Type B pancreatic cell (in vitro differentiated cells): ENCODE data around the gene MAU2. TPM values are rescaled to one million over a fixed set of nuclear protein-coding genes. Genes with fewer than 3 reads are reported as not detected.

Experiments used
- DNase-seq: peaks from one replicate; pipeline ENCODE4 v3.0.0; 2021; ENCODE audit warnings: mixed read lengths; ENCODE audit not compliant: unreplicated experiment; ENCODE audit errors: extremely low spot score
- H3K27ac Mint-ChIP-seq: 2 replicates; pipeline ENCODE4 v1.8.0; 2021; ENCODE audit warnings: mild to moderate bottlenecking, mixed read lengths
- H3K27me3 Mint-ChIP-seq: 2 replicates; pipeline ENCODE4 v1.8.0; 2021; ENCODE audit warnings: mixed read lengths
- H3K36me3 Mint-ChIP-seq: 2 replicates; pipeline ENCODE4 v1.8.0; 2021; ENCODE audit warnings: mixed read lengths
- H3K4me1 Mint-ChIP-seq: one replicate; pipeline ENCODE4 v1.8.0; 2021; ENCODE audit warnings: mixed read lengths; ENCODE audit not compliant: unreplicated experiment
- H3K4me3 Mint-ChIP-seq: 2 replicates; pipeline ENCODE4 v1.8.0; 2021; ENCODE audit warnings: mild to moderate bottlenecking, mixed read lengths
- H3K9me3 Mint-ChIP-seq: 2 replicates; pipeline ENCODE4 v1.8.0; 2021; ENCODE audit warnings: mixed read lengths
- total RNA-seq: library from RNA; stranded (reverse); gene quantifications from 2 replicates; pipeline ENCODE4 v1.2.1, GENCODE V29; 2021; ENCODE audit warnings: low replicate concordance
- TF ChIP-seq, protein P1 (sequence below): fragments of 200-600 bp; sonication (generic); conservative IDR thresholded peaks from 2 replicates; pipeline ENCODE4 v1.5.0; 2021; ENCODE audit warnings: antibody characterized with exemption, mild to moderate bottlenecking

Gene MAU2
- total RNA-seq, 1 donor from 2014 or later, result 83.3 TPM

DNA sequence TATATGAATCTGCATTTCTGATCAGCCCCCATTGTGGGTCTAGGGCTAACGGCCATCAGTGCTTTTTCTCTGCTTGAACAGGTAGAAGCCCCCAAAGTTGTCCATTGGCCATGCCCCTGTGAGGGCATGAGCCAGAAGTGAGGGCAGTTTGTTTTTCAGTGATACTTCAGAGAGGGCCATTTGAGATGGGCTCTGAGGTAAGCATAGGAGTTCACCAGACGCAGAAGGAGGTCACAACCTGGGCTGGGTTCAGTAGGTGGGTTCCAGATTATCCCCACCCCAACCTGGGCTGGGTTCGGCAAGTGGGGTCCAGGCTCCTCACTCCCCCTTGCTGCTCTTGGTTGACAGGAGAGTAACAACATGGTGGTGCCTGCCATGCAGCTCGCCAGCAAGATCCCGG, 33.4 kb downstream of the MAU2 start:
- no peak overlapping the region for H3K4me3 Mint-ChIP-seq
- H3K27ac Mint-ChIP-seq, result no peak overlapping the region
- no peaks in the 10 kb centered on the region for H3K27me3 Mint-ChIP-seq
- no peaks in the 10 kb centered on the region for H3K9me3 Mint-ChIP-seq
- TF ChIP-seq, protein P1, sequence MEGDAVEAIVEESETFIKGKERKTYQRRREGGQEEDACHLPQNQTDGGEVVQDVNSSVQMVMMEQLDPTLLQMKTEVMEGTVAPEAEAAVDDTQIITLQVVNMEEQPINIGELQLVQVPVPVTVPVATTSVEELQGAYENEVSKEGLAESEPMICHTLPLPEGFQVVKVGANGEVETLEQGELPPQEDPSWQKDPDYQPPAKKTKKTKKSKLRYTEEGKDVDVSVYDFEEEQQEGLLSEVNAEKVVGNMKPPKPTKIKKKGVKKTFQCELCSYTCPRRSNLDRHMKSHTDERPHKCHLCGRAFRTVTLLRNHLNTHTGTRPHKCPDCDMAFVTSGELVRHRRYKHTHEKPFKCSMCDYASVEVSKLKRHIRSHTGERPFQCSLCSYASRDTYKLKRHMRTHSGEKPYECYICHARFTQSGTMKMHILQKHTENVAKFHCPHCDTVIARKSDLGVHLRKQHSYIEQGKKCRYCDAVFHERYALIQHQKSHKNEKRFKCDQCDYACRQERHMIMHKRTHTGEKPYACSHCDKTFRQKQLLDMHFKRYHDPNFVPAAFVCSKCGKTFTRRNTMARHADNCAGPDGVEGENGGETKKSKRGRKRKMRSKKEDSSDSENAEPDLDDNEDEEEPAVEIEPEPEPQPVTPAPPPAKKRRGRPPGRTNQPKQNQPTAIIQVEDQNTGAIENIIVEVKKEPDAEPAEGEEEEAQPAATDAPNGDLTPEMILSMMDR, result no peak
- H3K4me1 Mint-ChIP-seq, result no peaks in the 10 kb centered on the region
- H3K36me3 Mint-ChIP-seq, result peaks cover 7% of the 10 kb centered on the region
- no peak for DNase-seq

DNA sequence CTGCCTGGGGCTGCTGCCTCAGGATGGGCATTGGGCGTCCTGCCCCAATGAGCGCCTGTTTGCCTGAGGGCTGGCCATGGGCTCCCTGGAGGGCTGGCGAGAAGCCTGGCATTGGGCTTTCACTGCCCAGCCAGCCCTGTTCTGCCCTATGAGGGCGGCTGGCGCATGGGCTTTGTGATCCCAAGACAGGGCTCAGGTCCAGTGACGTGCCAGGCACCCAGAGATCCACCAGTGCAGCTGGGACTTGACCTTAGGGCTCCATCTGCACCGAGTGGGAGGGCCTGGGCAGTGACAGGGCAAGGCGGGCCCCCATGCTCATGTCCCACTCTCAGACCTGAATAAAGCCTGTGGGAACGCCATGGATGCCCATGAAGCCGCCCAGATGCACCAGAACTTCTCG, 34.3 kb downstream of the MAU2 start:
- no peaks in the 10 kb centered on the region for H3K4me1 Mint-ChIP-seq
- no peaks in the 10 kb centered on the region for H3K27me3 Mint-ChIP-seq

DNA sequence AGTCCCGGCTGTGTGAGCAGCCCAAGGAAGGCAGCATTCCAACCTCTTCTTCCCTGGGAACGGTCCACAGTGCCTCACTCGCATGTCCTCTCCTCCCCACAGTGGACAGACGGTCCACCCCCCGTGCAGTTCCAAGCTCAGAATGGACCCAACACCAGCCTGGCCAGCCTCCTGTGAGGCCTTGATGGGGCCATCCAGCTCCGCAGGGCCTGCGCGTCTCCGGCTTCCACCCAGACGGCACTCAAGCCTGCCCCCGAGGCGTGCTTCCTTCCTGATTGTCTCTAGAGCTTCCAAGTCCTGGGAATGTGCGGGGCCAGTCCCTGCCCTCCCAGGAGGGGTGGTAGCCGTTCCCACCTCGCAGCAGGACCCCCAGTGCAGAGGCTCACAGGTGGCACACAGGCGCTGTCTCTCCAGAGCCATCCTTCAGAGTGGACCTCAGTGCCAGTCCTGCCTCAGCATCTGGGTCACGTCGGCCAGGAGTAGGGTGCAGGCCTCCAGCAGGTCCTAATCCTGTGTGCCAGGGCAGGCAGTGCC, 35.0 kb downstream of the MAU2 start:
- H3K27me3 Mint-ChIP-seq, result no peaks in the 10 kb centered on the region
- TF ChIP-seq, protein P1, result no peak
- H3K4me1 Mint-ChIP-seq, result no peaks in the 10 kb centered on the region
- peaks cover 7% of the 10 kb centered on the region for H3K36me3 Mint-ChIP-seq
- no peak overlapping the region for H3K4me3 Mint-ChIP-seq
- no peak for DNase-seq
- H3K9me3 Mint-ChIP-seq, result no peaks in the 10 kb centered on the region
- H3K27ac Mint-ChIP-seq, result no peak overlapping the region

More for the DNA sequence above, 34.3 kb downstream of the MAU2 start:
- Mint-ChIP-seq H3K27ac (no peak overlapping the region), H3K4me3 (no peak overlapping the region), H3K9me3 (no peaks in the 10 kb centered on the region), H3K36me3 (peaks cover 7% of the 10 kb centered on the region)
- TF ChIP-seq, protein P1, result no peak
- DNase-seq, result no peak

DNA sequence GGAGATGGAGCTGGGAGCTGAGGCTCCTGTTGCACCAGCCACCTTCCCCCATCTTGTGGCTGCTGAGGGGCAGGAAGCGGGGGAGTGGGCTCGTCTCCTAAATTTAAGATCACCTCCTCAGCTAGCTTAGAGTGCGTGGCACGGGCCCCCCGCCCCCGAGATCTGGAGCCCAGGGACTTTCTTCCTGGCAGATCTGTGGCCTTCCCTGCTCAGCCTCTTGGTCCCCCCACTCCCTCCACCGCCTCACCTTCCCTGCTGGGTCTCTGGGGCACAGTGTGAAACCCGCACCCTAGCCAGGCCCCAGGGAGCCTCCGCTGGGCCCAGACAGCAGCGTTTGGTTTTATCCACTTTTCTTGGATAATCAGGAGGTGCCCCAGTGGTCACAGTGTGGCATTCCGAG, 35.9 kb downstream of the MAU2 start:
- Mint-ChIP-seq H3K27ac (no peak overlapping the region), H3K9me3 (no peaks in the 10 kb centered on the region), H3K36me3 (peaks cover 7% of the 10 kb centered on the region), H3K4me3 (no peak overlapping the region), H3K4me1 (peaks cover 5% of the 10 kb centered on the region), H3K27me3 (no peaks in the 10 kb centered on the region)
- TF ChIP-seq, protein P1, result no peak
- DNase-seq, result no peak

DNA sequence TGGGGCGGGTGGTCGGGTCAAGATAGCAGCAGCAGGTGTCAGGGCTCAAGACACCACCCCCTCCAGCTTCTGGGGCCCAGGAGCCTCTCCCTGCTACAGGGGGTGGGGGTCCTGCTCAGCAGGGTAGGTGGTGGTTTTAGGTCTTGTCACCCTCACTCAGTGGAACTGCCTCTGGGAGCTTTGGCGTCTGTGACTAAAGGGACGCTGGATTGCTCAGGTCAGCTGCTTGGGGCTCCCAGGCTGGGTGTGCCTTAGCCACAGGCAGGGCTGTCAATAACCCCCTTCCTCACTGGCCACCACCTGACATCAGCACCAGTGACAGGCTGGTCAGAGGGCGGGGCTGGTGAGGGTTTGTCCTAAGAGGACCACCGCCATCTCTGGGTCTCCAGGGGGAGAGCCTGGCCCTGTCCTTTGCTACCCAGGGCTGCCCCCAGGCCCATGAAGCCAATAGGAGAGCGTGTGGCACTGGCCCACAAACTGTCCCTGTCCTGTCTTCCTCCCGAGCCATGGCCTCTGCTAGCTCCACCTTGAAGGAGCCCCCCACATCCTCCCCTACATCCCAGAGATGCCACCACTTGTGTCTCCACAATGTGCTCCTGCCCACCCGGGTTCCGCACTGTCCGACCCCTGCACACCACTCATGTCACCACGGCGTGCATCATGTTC, 36.4 kb downstream of the MAU2 start:
- no peaks in the 10 kb centered on the region for H3K27me3 Mint-ChIP-seq
- TF ChIP-seq, protein P1, result no peak
- peaks cover 5% of the 10 kb centered on the region for H3K4me1 Mint-ChIP-seq
- no peaks in the 10 kb centered on the region for H3K9me3 Mint-ChIP-seq
- DNase-seq, result no peak
- no peak overlapping the region for H3K4me3 Mint-ChIP-seq
- H3K36me3 Mint-ChIP-seq, result peaks cover 6% of the 10 kb centered on the region
- no peak overlapping the region for H3K27ac Mint-ChIP-seq
